Measurements from ENCODE around the gene OSBPL8.
"Not testable (repeated sequence)": the region's sequence is repeated elsewhere in the genome, so short reads cannot be mapped to it uniquely, and the experiment has no call there.

The OSBPL8 gene

DNA sequence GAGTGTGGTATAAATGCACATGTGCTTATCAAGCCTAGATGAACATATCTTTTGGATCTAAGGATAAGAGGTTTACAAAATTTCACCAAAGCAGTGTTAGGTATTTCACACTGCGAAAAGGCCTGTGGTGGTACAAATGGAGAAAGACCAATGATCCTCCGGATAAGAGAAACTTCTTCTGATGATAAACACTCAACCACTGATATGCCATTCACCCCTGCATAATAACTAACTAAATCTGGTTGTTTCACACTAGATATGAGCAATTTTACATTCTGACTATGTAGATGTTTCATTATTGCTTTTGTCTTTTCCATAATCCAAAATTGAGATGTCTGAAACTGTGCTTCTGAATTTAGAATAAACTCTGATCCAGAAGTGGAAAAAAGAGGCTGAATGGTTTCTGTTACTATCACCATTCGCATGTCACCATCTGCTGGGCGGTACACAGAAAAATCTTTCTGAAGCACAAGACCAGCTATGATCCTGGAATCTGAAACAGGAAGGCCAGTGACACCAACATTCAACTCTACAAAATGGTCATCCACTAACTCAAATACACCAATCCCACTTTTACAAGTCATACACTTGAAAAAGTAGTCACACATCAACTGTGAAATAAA, 212.7 kb downstream of the OSBPL8 start:
- DNase-seq = peak; percentile 4

DNA sequence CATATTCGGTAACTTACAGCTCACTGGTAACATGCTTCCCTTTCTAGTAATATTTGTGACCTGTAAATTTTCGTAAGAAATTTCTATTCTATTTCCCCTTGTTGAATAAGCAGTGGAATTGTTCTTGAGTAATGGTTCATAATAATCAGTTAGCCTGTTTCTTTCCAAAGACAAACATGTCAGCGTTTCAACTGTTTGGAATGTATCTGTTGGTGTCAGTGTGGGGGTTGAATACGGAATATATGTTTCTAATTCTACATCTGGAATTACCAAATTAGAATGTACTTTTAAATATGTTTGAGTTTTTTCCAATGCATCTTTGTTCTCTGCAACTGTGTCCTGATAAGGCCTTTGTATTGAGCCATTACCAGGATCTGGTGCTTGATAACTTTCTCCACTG, 213.3 kb downstream of the OSBPL8 start:
- no peak for DNase-seq

DNA sequence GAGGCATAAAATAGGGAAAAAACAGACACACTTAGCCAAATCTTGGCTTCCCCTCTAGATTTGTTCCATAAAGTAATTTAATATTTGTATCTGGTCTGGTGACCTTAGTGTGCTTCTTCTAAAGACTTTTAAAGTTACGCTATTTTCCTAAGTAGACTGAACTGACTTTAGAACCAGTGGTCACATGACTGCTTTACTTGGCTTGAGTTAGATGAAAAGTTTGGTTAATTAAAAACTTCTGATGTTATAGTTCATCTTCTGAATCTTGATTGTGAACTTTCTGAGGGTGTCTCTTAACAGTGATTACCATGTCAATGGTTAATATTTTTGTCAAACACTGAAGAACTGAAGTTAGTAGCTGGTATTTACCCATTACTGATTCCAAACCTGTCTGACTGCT, 214.0 kb downstream of the OSBPL8 start:
- no peak for DNase-seq

DNA sequence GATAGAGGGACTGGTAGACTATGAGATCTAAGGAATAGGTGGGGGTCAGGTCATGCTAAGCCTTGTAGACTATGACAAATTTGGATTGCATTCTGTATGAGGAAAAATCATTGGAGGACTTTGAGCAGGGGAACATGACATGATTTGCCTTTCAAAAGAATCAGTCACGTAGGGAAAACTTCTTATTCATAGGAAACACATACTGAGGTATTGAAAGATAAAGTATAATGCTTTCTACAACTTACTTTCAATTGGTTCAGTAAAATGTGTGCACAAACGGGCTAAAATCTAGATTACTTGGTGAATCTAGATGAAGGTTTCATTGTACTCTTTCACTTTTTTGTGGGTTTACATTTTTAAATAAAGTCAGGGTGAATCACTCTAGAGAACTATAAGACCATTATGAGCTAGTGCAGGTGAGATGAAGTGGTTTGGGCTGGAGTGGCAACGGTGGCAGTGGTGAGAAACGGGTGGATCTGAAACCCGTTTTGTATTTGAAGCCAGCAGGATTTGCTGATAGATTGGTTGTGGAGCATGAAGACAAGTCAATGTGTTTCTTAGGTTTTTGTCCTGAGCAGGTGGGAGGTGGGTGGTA, 218.0 kb downstream of the OSBPL8 start:
- DNase-seq = no peak

DNA sequence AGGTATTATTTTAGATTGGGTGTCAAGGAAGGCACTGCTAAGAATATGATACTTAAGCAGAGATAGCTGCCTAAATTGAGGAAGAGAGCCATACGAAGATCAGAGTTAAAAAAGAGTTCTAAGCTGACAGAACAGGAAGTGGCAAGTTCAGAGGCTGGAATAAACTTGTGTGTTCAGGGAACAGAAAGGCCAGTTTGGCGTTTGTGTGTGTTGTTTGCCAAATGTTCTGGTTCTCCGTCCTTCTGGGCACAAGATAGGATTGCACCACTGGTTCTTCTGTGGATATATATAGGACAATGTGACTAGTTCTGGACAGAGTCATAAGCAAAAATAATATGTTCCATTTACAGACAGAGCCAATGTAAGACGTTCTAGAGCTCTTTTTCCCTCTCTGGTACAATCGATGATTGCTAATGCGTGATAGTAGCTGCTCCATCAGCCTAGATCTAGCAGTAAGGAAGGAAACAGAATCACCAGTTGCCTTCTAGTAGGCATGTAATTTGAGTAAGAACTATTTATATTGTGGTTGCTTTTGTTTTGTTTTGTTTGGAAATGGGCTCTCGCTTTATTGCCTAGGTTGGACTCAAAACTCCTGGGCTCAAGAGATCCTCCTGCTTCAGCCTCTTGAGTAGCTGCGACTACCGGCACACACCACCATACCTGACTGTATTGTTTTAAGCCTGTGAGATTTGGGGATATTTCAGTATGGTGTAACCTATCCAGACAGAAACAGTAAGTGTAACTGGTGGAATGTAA, 218.7 kb downstream of the OSBPL8 start:
- DNase-seq = no peak

DNA sequence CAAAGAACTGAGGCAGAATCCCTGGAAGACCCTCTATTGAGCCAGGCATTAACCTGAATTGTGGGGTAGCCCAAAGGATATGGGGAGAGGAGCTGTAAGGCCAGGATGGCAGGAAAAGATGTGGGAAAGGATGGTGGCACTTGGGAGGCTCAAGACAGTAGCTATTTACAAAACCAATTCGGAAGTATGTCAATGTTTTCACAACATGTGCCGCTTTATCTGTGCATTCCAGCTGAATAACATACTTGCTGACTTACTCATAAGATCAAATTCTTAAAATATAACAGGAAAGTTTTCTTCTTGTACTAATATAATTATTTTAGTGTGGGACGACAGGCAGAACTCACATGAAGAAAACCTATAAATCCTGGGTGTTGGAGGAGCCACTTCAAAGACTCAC, 222.0 kb downstream of the OSBPL8 start:
- no peak for DNase-seq

DNA sequence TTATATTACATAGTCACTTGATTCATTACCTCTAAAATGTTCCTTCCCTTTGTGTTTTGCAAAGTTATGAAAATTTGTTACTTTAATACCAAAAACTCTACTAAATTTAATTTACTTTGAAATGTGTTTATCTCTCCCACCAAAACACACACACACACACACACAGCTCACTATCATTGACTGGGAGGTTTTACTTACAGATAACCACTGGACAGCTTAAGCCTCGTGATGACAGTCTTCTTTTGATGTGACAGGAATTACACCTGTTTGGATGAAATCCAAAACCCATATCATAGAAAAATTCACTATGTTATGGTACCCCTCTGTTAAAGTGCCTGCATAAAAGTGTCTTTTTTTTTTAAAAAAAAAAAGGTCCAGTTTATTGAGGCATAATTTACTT, 227.0 kb downstream of the OSBPL8 start:
- DNase-seq = no peak

DNA sequence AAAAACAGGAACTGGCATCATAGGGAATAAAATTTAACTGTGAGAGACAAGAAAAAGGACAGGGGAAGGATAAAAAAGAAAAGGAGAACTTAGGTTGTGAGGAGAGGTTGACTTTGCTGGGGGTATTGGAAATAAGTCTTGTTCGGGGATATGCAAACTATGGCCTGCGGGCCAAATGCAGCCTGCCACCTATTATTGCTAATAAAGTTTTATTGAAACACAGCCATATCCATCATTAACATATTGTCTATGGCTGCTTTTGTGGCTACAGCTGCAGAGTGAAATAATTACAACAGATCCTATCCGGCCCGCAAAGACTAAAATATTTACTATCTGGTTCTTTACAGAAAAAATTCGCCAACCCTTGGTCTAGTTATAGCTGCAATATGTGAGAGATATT, 230.0 kb downstream of the OSBPL8 start:
- no peak for DNase-seq

DNA sequence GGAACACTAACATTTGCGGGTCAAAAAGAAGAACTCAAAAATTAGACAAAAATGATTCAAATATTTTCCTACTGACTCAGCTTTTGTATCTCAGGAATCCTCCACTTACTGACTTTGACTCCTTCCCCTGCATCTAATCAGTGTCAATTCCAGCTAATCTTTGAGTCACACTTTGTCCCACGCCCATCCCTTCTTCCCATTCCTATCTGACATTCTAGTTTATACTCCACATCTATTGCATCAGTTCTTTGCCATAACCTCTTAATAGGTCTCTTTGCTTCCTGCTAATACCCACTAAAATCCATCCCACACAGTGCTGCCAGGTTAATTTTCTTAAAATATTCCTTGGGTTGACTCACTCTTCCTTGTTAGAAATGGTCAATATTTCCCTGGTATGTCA, 230.4 kb downstream of the OSBPL8 start:
- no peak for DNase-seq

DNA sequence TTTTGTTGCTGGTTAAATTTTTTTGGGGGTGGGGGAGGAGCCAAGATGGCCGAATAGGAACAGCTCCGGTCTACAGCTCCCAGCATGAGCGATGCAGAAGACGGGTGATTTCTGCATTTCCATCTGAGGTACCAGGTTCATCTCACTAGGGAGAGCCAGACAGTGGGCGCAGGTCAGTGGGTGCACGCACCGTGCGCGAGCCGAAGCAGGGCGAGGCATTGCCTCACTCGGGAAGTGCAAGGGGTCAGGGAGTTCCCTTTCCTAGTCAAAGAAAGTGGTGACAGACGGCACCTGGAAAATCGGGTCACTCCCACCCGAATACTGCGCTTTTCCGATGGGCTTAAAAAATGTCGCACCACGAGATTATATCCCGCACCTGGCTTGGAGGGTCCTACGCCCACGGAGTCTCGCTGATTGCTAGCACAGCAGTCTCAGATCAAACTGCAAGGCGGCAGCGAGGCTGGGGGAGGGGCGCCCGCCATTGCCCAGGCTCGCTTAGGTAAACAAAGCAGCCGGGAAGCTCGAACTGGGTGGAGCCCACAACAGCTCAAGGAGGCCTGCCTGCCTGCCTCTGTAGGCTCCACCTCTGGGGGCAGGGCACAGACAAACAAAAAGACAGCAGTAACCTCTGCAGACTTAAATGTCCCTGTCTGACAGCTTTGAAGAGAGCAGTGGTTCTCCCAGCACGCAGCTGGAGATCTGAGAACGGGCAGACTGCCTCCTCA, 239.8 kb downstream of the OSBPL8 start:
- DNase-seq = not testable (repeated sequence)

DNA sequence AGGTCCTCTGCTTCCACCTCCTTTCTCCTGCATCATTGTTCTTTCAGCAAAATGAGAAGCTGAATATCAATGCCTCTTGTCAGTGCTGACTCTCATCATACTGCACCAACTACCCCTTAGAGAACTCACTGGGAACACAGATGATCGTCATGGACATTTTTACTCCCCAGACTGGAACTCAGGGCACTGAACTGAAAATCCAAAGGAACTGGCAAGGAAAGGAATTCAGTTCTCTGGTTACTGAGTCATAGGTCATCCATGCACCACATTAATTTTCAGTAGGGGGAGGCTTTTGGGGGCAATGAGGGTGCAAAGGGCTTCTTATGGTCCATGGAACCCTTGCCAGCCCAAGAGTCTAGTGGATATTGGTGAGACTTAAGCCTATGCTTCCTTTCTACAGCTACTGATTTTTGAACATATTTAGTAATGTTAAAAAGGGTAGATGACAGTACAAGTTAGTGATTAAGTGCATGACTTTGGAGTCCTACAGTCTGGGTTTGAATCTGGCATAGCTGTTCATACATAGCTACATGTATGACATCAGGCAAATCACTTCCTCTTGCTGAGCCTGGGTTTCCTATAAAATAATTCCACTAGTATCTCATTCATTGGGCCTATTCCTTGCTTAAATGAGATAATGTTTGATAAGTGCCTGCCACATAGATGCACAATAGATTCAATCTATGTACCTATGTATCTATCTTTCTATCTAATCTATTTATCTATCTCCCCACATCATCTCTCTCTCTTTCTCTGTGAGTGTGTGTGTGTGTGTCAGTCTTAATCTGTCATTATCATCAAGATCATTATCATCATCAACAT, 240.6 kb downstream of the OSBPL8 start:
- no peak for DNase-seq

DNA sequence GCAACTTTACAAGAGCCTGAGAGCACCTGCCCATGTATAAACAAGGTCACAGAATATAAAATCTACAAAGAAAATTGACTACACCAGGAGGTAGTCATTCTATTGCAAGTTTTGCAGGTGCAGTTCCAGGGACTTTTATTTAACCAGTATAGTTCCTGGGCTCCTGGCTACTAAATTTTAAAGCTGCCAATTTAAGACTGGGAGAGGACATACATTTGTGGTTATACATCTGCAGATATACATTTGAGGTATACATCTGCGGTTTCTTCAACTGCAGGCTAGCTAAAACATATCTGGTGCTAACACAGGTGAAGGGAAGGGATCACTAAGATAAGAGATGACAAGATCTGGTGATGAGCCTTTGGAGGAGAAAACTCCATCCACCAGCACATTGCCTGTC, 241.6 kb downstream of the OSBPL8 start:
- DNase-seq = no peak

DNA sequence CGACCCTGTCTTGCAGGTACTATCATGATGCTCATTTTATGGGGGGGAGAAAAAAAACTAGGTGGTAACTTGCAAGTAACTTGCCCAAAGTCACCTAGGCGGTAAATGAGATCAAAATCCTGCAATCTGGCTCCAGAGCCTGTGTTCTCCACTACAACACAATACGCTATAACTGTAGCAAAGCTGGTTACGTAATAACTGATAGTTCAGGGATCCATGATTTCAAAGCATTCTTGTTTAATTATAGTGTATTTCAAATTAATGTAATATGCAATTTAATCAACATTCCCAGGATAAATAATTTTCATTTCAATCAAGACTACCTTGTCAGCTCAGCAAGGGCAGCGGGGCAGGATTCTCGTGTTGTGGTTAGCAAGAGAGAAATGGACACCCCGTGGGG, 243.1 kb downstream of the OSBPL8 start:
- DNase-seq = no peak

DNA sequence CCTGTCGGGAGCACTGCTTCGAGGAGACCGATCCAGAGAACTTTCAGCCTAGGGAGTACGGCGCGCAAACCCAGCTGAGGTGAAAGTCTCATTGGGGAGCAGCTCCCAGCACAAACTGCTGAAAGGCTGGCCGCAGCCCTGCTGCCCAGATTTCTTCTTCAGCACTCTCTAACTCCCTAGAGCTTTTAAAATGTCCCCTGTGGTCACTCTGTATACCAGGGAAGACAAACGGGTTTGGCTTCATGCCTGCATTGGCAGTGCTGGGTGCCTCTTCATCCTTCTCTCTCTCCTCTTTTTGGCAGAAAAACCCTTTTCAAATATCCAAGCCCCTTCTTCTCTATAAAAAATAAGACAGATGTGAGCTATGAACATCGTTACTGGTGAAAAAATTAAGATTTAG, 246.3 kb downstream of the OSBPL8 start:
- DNase-seq = no peak

DNA sequence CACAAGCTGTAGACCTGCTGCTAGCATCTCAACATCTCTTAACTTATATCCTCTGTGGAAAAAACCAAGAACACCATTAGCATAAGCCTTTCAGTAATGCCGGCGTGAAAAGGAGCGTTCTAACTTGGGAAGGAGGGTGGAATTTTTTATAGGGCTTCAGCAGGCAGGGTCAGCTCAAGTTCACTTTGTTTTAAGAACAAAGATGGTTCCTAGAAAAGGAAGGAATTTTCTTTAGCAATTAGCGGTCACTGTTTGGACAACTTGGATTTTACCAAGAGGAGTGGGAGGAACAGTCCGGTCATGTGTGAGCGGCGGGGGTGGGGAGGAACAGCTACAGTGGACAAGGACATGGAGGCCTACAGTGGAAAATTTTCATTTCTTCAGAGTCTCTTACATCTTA, 247.3 kb downstream of the OSBPL8 start:
- no peak for DNase-seq

DNA sequence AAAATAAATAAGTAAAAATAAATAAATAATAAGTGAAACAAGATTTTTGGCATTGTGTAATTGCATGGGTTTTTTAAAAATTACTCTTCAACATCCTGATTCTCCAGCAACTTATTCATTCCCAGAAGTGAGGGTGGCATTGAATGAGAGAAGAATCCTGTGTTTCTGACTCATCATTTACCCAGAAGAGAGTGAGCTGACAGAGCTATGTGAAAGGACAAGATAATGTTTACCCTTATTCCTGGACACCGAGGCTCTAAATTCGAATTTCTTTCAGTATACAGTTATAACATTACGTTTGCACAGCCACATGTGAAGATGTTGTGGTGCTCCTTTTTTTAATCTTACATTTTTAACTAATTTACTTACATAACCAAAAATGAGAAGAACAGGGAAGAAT, 247.8 kb downstream of the OSBPL8 start:
- DNase-seq = no peak

DNA sequence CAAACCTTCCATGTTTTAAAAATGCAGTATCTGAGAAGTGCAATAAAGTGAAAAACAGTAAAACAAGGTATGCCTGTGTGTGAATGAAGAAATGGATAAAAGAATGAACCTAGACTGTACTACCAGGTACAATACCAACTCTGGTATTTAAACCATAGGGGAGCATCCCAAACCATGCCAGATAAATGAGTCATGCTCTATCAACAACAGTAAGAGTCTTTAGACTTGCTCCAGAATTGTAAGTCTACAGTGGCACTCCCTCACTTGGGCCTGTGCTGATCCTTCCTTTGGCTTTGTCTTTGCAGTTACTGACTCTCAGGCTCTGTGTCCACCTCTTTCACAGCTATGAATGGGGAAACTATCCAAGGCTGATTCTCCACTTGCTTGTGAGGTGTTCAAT, 249.5 kb downstream of the OSBPL8 start:
- no peak for DNase-seq

DNA sequence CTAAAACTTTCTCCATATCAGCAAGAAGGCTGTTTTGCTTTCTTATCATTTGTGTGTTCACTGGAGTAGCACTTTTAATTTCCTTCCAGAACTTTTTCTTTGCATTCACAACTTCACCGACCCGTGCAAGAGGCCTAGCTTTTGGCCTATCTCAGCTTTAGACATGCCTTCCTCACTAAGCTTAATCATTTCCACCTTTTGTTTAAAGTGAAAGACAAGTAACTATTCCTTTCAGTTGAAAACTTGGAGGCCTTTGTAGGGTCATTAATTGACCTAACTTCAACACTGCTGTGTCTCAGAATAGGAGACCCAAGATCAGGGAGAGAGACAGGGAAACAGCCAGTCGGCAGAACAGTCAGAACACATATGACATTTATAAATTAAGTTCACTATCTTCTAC, 250.7 kb downstream of the OSBPL8 start:
- DNase-seq = no peak

DNA sequence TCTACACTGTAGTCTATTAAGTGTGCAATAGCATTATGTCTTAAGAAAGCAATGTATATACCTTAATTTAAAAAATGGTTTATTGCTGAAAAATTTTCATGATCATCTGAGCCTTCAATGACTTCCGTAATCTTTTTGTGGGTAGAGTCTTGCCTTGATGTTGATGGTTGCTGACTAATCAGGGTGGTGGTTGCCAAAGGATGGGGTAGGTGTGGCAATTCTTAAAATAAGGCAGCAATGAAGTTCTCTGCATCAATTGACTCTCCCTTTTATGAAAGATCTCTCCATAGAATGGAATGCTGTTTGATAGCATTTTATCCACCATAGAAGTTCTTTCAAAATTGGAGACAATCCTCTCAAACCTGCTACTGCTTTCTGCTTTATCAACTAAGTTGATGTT, 252.5 kb downstream of the OSBPL8 start:
- no peak for DNase-seq

DNA sequence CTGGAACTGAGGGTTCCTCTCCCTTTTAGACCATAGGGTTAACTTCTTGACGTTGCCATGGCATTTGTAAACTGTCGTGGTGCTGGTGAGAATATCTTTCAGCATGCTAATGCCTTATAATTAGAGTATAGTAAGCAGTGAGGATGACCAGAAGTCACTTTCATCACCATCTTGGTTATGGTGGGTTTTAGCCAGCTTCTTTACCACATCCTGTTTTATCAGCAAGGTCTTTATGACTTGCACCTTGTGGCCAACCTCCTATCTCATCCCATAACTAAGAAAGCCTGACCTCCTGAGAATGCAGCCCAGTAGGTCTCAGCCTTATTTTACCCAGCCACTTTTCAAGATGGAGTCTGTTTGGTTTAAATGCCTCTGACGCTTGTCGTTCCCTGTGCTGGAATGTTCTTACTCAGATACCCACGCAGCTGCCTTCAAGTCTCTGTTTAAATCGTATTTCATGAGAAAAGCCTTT, 255.5 kb downstream of the OSBPL8 start:
- no peak for DNase-seq

DNA sequence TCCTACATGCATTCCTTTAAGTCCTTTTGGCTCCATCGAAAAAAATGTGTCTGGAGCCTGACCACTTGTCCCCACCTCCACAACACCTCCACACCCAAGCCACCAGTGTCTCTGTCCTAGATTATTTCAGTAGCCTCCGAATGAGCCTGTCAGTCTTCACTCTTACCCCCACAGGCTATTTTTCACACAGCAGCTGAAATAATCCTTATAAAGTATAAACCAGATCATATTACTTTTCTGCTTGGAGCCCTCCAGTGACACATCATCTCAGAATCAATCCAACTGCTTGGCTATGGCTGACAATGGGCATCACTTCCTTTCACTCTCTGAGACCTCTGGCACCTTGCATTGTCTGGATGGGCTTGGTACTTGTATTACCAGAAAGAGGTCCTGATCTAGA, 256.2 kb downstream of the OSBPL8 start:
- no peak for DNase-seq

Data from NCI-H1417 treated with DMSO at 0.1 percent for 48 hours (cell line).